ENCODE results near the gene SLC22A9.
"Not testable (repeated sequence)": the region's sequence is repeated elsewhere in the genome, so short reads cannot be mapped to it uniquely, and the experiment has no call there.

SLC22A9 gene

DNA sequence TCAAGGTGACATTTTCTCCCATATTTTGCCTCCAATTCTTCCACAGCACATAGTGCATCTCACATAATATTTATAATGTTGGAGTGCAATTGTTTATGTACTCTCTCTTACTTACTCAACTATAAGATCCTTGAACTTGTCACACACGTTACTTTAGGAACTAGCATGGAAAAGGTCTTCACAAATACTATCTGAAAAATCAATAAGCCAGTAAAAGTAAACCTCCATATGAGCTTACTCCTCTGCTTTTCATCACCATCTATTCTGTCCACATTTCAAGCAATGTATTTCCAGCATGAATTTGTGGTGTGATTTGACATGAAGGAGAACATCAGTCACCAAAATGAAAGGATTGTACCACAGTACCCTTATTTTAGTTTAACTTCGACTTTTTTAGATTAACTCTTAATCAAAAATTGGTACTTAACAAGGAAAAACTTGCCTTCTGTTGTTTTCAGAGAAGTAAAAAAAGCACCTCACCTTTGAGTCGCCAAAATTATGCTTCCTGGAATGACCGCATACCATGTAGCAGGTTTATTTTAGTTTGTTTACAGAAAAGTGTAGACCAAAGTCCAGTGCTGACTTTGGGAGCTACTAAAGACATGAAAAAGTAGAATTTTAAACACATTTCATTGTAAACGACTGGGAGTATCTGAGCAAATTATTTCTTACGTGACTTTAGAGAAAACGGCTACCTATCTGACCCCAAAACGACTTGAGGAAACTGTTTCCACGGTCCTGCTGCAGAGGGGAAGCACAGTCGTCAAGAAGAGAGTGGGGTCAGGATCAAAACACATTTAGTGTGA lies at the start of gene SLC22A9:
Gene SLC22A9 (plus strand): TSS at position 621 of the 806 bp plus-strand sequence. CDS start 272 bp downstream, outside the sequence.
- no peak for DNase-seq (ENCODE audit: low read depth in 2 of 2)

DNA sequence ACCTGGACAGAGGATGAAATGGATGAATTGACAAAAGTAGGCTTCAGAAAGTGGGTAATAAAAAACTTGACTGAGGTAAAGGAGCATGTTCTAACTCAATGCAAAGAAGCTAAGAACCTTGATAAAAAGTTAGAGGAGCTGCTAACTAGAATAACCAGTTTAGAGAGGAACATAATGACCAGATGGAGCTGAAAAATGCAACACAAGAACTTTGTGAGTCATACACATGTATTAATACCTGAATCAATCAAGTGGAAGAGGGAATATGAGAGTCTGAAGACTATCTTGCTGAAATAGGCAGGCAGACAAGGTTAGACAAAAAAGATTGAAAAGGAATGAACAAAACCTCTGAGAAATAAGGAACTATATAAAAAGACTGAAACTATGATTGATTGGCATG lies 47.9 kb upstream of the SLC22A9 start:
- no peak for DNase-seq (ENCODE audit: low read depth in 2 of 2)

DNA sequence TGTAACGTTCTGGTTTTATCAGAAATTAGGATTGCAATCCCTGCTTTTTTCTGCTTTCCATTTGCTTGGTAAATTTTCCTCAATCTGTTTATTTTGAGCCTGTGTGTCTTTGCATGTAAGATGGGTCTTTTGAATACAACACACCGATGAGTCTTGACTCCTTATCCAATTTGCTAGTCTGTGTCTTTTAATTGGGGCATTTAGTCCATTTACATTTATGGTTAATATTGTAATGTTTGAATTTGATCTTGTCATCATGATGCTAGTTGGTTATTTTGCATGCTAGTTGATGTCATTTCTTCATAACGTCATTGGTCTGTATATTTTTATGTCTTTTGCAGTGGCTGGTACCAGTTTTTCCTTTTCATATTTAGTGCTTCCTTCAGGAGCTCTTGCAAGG lies 34.5 kb upstream of the SLC22A9 start:
- DNase-seq (ENCODE audit: low read depth in 2 of 2), result not testable (repeated sequence)

DNA sequence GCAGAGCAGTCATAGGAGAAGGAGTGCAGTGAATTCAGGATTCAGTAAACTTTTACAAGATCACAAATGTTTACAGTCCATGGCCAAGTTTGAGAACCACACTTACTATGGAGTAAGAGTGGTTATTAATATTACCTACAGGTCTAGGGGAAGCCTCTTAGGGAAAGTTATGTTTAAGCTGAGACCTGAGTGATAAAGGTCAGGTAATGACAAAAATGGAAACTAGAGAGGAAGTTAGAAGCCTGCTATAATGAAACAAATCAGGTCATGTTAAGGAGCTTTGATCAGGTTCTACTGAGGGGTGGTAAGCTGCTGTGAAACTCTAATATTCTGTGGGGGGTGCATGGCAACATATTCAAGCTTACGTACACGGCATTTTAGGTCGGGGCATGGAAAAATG lies 32.5 kb upstream of the SLC22A9 start:
- no peak for DNase-seq (ENCODE audit: low read depth in 2 of 2)

DNA sequence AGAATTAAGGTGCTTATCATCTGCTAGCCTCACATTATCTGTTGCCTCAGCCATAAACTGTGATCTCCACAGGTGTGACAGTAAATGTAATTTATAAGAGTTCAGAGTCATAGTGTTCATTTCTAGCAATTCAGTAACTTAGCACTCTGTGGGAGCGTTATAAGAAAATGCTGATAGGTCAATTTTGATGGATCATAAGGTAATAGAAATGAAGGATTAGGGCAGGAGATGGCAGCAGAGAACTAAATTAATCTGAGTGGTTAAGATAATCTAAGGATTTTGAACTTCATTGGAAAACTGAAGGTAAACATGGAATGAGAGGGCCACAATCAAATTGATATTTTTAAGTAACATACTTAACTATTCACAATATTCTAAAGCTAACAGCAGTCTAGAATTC lies 26.5 kb upstream of the SLC22A9 start:
- no peak for DNase-seq (ENCODE audit: low read depth in 2 of 2)

DNA sequence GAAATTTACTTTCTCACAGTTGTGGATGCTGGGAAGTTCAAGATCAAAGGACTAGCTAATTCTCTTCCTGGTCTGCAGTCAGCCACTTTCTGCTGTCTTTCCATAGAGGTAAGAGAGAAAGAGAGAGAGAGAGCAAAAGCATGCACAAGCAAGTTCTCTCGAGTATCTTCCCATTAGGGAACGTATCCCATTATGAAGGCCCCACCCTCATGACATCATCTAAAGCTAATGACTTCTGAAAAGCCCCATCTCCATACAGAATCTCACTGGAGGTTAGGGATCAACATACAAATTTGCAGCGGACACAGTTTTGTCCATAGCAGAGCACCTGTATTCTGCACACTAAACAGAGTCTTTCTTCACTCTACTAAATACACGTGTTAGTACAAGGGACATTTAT lies 17.4 kb upstream of the SLC22A9 start:
- no peak for DNase-seq (ENCODE audit: low read depth in 2 of 2)

DNA sequence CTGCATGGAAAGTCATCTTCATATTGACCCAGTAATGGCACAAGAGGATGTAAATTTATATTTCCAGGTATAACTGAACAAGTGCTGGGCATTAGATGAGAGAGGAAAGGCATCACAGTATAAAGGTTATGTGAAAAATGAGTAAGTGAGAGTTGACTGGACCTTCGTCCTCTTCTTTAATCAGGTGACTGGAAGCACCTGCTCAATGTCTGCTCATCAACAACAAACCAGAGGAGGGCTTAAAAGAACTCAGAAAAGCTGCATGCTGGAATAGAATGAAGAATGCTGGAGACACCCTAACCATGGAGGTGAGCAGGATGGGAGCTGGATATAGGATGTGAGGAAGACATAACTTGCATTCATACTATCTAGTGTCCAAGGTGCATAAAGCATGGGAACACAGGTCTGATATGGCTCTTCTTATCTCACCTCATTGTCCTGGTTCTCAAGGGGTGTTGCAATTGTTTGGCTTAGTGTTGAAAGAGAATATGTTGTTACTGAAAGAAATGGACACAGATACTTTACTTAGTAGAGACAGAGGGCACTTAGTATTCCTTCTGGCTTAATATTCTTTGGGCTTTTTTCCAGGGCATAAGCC lies 7.3 kb upstream of the SLC22A9 start:
- no peak for DNase-seq (ENCODE audit: low read depth in 2 of 2)

DNA sequence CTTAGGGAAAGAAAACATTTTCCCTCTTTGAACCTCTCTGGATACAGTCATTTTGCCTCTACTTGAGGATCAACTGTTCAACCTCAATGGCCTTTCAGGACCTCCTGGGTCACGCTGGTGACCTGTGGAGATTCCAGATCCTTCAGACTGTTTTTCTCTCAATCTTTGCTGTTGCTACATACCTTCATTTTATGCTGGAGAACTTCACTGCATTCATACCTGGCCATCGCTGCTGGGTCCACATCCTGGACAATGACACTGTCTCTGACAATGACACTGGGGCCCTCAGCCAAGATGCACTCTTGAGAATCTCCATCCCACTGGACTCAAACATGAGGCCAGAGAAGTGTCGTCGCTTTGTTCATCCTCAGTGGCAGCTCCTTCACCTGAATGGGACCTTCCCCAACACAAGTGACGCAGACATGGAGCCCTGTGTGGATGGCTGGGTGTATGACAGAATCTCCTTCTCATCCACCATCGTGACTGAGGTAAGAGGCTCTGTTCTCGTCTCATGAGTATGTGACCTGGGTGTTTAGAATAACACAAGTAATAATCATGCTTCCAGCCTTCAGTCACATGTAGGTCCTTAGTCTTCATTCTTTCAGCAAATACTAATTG lies 495 bp downstream of the SLC22A9 start:
- no peak for DNase-seq (ENCODE audit: low read depth in 2 of 2)

DNA sequence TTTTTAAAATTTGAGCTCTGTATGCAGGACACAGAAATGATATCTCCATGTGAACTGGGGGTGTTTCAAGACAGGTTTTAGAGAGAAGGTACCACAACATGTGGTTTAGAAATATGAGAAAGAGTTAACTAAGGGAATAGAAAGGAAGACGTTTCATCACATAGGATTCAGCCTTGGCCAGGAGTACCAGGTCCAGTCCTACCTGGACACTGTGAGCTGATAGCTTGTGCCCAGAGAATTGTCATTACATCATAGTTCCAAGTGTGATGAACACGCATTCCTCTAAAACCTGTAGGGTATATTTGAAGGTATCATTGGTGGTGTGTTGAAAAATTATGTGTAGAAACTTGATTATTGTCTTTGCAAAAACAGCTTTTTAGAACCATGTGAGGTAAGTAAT lies 1.8 kb downstream of the SLC22A9 start:
- DNase-seq (ENCODE audit: low read depth in 2 of 2), result no peak

DNA sequence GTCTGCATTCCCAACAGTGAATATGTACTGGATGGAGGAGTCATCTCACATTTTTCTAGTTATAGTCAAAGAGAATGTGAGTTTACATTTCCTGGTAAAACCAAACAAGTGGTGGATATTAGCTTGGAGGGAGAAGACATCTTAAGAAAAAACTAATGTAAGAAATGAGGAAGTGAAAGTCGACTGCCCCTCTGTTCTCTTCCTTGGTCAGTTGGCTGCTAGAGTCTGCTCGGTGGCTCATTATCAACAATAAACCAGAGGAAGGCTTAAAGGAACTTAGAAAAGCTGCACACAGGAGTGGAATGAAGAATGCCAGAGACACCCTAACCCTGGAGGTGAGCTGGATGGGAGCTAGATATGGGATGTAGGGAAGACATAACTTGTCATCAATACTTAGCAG lies 5.8 kb downstream of the SLC22A9 start:
- DNase-seq (ENCODE audit: low read depth in 2 of 2), result no peak

DNA sequence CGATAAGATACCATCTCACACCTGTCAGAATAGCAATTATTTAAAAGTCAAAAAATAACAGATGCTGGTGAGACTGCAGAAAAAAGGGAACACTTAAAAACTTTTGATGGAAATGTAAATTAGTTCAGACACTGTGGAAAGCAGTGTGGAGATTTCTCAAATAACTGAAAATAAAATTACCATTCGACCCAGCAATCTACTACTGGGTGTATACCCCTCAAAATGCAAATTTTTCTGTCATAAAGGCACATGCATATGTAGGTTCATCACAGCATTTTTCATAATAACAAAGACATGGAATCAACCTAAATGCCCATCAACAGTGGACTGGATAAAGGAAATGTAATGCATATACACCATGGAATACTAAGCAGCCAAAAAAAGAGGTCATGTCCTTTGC lies 10.5 kb downstream of the SLC22A9 start:
- no peak for DNase-seq (ENCODE audit: low read depth in 2 of 2)

DNA sequence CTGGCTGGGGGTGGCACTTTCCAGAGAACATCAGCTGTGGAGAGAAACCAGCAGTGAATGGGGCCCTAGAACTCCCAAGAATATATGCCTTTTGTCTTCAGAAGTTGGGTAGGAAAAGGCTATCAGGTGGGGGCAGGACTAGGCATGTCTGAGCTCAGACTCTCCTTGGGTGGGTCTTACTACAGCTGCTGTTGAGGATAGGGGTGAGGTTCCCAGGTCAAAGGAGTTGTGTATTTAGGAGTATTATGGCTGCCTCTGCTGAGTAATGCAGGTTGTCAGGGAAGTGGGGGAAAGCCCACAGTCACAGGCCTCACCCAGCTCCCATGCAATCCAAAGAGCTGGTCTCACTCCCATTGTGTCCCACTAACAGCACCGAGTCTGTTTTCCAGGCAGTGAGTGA lies 26.1 kb downstream of the SLC22A9 start:
- DNase-seq (ENCODE audit: low read depth in 2 of 2), result no peak

DNA sequence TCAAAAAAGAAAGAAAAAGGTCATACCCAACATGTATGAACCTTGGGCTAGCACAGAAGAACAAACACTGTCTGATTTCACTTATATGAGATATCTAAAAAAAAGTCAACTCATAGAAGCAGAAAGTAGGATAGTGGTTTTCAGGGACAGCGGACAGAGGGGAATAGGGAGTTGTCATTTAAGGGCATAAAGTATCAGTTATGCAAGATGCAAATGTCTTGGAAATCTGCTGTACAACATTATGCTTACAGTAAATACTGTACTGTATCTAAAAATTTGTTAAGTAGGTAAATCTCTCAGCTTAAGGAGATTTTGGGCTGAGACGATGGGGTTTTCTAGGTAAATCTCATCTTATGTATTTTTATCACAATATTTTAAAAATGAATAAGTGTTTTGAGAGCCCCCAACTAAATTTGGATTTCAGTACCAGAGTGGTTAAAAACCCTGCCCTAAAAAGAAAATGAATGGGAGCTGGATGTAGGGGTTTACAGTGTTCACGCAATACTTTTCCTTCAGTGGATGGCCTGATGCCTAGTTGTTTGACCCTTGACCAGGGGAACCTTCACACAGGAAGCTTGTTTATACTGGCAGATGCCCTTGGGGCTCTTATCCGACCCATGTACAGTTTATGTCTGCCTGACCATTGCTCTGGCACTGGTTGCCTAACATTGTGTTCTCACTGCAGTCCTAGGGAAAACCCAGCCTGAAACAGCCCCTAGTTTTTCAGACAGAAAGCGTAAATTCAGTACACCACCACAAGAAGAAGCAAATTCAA lies 34.8 kb downstream of the SLC22A9 start:
- DNase-seq (ENCODE audit: low read depth in 2 of 2), result no peak

DNA sequence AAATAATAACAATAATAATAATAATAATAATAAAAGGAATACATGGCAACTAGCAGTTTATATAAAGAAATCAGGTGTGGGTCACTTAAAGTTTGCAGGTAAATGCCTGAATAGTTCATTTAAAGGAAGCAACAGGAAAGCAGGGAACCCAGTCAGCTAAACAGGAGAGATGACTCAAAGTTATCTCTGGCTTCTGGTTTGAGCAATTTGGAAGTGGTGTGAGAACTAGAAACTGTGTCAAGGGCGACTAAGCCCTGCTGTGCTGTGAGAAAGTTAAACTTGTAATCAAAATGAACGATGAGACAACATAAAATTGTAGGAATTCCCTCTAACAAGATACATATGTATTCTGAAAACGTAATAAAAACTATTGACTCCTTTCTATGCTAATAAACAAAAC lies 35.5 kb downstream of the SLC22A9 start:
- no peak for DNase-seq (ENCODE audit: low read depth in 2 of 2)

DNA sequence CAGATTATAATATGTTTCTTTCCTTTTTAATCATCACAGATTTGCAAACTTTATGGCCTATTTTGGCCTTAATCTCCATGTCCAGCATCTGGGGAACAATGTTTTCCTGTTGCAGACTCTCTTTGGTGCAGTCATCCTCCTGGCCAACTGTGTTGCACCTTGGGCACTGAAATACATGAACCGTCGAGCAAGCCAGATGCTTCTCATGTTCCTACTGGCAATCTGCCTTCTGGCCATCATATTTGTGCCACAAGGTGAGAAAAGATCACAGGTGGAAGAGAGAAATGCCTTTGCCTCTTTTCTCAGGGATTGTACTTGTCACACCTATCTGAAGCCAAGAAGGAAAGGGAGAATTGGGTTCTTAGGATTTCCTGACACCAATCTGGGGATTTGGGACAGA lies 36.9 kb downstream of the SLC22A9 start:
- DNase-seq (ENCODE audit: low read depth in 2 of 2), result no peak

DNA sequence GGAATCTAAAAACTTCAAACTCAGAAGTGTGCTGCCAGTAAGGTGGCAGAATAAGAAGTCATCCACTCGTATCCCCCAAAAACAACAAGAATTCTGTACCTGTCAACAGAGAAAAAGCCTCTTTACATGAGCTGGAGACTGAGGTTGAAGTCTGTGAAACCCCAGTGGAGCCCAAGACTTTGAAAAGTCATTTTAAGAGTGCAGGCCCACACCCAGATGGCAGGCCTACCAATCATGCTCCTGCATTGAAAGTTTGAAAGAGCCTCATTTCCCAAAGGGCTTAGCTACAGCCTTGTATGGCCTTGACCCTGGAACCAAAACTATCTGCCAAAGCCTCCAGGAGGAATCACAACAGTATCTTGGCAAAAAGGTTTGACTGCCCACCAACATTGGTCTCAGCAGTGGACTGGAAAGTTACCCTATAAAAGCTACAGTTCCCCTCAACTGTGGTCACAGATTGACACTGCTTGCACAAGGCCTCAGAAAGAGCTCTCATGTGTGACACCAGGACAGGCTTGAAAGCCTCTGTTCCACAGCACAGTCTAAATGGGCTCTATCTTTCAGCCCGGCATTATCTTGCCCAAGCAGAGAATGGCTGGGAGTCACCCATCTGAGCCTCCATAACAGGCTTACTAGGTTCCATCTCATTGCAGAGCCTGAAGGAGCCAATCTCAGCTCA lies 47.7 kb downstream of the SLC22A9 start:
- no peak for DNase-seq (ENCODE audit: low read depth in 2 of 2)

DNA sequence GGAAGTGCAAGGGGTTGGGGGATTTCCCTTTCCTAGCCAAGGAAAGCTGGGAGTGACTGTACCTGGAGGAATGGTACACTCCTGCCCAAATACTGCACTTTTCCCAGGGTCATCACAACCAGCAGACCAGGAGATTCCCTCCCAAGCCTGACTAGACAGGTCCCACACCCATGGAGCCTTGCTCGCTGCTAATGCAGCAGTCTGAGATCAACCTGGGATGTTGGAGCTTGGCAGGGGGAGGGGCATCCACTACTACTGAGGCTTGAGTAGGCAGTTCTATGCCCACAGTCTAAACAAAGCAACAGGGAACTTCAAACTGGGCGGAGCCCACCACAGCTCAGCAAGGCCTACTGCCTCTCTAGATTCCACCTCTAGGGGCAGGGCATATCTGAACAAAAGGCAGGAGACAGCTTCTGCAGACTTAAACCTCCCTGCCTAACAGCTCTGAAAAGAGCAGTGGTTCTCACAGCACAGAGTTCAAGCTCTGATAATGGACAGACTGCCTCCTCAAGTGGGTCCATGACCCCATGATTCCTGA lies 58.5 kb downstream of the SLC22A9 start:
- no peak for DNase-seq (ENCODE audit: low read depth in 2 of 2)

DNA sequence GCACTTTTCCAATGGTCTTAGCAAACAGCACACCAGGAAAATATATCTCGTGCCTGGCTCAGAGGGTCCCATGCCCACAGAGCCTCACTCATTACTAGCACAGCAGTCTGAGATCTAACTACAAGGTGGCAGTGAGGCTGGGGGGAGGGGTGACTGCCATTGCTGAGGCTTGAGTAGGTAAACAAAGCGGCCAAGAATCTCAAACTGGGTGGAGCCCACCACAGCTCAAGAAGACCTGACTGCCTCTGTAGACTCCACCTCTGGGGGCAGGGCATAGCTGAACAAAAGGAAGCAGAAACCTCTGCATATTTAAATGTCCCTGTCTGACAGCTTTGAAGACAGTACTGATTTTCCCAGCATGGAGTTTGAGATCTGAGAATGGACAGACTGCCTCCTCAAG lies 61.1 kb downstream of the SLC22A9 start:
- DNase-seq (ENCODE audit: low read depth in 2 of 2), result not testable (repeated sequence)

DNA sequence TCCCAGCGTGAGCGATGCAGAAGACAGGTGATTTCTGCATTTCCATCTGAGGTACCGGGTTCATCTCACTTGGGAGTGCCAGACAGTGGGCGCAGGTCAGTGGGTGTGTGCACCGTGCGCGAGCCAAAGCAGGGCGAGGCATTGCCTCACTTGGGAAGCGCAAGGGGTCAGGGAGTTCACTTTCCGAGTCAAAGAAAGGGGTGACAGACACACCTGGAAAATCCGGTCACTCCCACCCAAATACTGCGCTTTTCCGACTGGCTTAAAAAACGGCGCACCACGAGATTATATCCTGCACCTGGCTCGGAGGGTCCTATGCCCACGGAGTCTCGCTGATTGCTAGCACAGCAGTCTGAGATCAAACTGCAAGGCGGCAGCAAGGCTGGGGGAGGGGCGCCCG lies 65.8 kb downstream of the SLC22A9 start:
- DNase-seq (ENCODE audit: low read depth in 2 of 2), result not testable (repeated sequence)

DNA sequence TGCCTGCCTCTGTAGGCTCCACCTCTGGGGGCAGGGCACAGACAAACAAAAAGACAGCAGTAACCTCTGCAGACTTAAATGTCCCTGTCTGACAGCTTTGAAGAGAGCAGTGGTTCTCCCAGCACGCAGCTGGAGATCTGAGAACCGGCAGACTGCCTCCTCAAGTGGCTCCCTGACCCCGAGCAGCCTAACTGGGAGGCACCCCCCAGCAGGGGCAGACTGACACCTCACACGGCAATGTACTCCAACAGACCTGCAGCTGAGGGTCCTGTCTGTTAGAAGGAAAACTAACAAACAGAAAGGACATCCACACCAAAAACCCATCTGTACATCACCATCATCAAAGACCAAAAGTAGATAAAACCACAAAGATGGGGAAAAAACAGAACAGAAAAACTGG lies 66.2 kb downstream of the SLC22A9 start:
- DNase-seq (ENCODE audit: low read depth in 2 of 2), result not testable (repeated sequence)

DNA sequence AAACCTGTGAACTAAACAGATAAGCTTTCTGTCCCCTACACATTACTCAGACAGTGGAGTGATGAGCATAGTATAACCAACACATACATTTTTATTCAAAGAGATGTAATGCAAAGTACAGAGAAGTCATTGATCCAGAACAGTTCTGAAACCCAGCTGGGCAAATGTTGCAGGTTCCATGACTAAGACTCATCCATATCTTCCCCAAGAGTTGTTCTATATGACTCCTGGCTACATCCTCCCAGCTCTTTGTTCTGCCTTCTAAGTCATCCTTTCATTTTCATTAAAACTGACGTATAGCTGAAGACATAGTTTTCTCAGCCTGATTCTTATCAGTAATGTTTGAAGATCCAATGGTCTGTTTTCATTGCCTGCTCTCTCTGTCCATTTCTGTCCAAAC lies 74.1 kb downstream of the SLC22A9 start:
- DNase-seq (ENCODE audit: low read depth in 2 of 2), result no peak

DNA sequence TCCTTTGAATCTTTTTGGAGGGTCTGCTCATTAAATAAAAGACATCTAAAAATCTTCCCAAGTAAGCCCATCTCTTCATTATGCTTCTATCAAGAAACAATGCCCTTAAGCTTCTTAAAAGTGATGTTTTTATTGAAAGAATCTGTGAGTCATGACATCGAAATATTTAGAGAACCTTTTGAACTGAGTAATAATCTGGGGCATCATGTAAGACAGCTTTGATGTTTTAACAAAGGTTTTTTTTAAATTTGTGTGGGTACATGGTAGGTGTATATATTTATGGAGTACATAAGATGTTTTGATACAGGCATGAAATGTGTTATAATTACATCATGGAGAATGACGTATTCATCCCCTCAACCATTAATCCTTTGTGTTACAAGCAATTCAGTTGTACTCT lies 74.6 kb downstream of the SLC22A9 start:
- DNase-seq (ENCODE audit: low read depth in 2 of 2), result no peak
